Hematopoietic multipotent progenitor cell treated with erythropoietin and hydrocortisone succinate and interleukin-3 and kit ligand, for 4 days (in vitro differentiated cells): ENCODE measurements around the gene CREB3L2.
A peak's percentile ranks its signal among the peaks of the same experiment; 100 is the strongest.

Experiments
- DNase-seq: peaks from one replicate; pipeline ENCODE4 v3.0.0-alpha.2; 2015

The CREB3L2 gene

DNA sequence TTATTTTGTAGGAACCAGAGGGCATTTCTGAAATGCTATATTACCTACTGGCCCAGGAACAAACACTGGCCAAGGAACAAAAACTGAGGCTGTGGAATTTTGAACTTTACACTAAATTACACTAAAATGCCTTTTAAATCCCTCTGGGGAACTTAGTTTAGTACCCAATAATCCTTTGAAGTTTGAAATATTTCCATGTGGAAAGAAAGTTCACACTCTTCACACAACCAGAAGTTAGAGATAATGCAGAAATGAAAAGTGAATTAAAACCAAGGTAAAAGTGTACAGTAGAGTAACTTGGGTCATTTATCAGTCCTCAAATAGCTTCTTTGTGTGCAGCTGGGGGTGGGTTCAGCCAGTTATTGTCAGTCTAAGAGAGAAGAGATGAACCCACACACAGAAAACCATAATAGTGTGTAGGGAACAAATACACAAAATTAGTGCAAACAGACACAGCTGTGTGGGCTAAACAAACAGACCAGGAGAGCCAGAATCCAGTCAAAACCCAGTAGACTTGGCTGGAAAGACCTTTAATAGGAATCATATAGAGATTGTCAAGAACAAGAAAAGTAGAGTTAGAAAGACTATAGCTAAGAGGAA lies 108.6 kb downstream of the CREB3L2 start:
- DNase-seq: no peak

DNA sequence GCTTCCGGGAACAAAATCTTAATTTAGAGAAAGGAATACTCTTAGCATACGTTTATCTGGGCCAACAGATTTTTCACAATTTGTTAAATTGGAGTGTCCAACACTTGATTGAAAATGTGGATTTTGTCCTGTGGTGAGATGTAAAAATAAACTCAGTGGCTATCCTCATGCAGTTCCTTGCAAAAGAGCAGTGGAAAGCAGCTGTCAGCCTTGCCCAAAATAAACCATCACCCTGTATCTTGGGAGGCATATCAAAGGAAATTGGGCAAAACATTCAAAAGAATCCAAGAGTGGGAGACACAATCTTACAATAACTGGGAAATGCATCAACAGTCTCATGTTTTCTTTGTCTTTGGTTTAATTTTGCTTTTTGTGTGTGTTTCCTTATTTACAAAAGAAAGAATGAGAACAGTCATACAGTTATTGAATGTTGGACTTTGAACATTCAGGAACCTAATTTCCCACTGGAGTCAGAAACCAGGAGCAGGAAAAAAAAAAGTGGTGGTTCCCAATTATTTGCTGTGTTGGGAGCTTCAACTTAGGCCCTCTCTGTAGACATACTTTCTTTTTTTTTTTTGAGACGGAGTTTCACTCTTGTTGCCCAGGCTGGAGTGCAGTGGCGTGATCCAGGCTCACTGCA lies 110.8 kb downstream of the CREB3L2 start:
- DNase-seq: no peak

DNA sequence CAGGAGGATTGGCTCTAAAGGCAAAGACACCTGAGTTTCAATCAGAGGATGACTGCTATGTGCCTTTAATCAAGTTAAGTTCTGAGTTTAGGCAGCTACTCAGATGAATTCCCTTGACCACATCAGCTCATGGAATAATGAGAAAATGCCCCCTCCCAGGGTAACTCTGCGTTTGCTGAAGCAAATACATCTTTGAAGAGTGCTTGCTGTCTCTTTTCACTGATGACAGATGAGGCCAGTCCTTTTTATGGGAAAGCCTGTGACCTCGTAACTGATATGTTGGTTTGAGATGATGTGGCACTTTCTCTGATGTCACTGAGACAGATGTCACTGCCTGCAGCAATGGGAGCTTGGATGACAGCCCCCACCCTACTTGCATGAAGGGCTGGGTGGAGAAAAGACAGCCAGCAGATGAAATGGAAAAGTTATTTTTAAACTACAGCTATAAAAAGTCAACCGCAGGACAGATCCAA lies 111.4 kb downstream of the CREB3L2 start:
- no peak for DNase-seq

DNA sequence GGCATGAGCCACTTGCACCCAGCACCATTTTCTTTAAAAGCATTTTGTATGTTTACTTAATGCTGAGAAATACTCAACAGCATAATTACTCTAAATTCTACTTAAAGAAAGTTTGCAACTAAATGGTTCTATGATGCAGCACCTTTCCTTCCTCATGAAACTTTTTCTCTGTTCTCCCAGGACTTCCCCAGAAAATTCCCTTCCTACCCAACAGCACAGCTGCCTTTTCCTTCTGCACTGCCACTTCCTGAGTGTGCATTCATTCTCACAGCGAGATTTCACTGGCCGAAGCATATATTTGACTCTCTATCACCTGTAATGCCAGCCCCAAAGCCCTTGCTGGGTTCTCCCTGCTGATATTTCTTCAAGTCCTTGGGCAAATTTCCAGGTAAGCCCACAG lies 113.6 kb downstream of the CREB3L2 start:
- no peak for DNase-seq

DNA sequence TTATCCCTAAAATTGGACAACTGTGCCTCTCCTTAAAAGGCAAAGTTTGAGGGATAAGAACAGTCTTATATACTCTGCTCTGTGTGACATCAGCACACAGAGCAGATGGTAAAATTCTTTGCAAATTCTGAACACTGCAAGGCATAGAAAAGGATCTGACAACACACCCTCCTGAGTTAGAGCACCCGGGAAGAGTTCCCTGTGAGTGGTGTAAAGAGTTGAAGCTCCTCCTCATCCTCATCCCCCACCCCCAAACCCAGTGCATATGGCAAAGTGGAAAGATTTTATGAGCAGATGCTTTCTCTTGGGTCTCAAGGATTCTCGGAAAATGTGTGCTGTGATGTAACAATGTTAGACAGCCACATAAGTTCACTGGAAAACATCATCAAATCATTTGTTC lies 115.1 kb downstream of the CREB3L2 start:
- DNase-seq: no peak

DNA sequence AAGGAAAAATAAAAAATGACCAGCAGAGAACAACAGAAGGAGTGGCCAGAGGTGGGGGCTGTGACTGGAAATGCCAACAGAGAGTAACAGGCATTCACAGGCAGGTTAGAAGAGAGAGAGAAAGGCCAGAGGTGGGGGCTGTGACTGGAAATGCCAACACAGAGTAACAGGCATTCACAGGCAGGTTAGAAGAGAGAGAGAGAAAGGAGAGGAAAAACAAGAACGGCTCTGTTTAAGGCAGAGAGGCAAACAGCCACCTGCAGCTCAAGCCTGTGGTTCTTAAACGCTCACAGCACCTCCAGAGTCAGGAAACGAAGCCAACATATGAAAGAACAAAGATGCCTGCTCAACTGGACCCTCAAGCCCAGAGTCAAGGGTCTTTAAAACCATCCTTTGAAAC lies 115.6 kb downstream of the CREB3L2 start:
- DNase-seq: no peak

DNA sequence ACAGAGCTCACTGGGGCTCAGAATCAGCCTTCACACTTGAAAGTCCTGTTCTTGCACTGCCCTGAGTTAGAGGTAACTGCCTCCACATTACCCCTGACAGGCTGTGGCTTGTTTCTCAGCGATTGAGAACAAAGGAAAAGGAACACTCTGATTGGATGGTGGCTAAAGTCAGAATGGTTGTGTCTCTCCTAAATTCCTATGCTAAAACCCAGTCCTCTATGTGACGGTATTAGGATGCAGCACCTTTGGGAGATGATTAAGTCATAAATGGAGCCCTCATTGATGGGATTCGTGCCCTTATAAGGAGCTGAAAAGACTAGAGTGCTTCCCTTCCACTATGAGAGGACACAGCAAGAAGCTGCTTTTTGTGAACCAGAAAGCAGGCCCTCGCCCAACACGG lies 116.2 kb downstream of the CREB3L2 start:
- DNase-seq: no peak

DNA sequence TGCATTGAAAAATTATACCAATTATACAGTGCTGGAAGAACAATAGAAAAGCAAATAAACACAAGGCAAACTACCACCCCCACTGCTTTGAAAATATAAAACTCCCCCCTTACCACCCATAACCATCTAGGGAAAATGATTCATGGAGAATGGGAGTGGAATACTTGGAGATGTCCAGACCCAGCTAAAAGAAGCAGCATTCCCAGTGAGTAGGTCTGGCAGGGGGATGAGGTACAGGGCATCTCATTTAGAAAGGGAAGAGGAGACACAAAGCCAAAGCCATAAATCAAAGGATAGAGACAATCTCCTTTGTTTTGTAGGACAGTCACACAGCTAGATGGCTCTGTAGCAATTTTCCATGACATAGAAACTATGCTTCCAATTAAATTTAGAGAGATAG lies 119.1 kb downstream of the CREB3L2 start:
- DNase-seq: no peak

DNA sequence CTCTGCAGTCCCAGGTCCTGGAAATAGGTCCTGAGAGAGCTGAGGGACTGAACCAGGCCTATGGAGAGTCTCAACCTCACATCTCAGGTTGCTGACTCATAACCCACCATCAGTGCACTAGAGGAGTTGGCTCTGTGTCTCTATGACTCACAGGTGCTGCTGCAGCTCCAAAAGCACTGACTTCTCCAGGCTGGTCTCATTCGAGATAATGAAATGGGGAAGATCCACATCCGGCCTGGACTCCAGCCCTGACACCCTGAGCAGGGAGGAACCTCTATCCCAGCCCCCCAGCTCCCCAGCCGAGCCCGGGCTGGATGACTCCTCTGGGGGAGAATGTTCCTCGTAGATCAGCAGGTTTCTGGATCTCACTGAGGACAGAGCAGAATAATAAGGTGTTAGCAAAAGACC lies 119.6 kb downstream of the CREB3L2 start:
- no peak for DNase-seq

DNA sequence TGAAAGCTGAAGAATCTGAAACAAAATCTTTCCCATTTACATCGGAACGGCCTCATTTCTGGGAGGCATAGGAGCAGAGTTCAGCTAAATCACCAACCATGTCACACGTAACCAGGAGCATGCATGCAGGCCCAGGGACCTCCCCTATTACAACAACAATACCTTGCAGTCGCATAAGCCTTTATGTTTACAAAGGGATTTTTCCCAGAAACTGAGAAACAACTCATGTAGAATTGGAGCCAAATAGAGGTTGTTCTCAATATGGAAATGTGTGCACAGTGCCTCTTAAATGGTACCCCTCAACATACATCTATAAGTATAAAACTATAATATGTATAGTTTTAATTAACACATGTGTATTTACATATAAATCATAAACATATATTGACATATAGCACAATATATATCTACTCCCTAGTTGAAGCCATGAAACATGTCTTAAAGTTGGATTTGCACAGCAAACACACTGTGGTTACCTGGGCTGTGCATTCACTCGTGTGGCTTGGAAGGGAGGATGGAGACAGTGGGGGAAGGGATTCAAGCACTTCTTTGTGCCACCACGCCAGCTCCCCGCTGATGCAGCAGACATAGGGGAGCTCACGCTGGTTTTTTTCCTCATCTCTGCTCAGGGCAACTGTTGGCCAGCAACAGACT lies 120.2 kb downstream of the CREB3L2 start:
- DNase-seq: no peak

DNA sequence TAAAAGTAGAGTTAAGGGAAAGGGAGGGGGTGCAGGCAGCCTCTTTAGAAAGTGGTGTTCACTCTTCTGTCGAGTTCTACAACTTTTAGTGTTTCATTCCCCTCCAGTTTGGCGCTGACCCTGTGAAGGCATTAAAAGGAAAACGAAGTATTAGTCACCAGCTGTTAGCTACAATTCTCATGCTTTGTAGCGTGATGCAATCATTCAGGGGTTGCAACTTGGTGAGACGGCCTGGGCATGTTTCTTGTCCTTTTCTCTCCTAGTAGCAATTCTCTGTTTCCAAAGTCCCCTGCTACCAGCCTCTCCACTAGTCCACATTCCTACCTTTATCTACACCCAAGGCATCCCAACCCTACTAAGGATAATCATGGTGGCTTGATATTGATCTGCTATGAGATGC lies 121.5 kb downstream of the CREB3L2 start:
- DNase-seq: no peak

DNA sequence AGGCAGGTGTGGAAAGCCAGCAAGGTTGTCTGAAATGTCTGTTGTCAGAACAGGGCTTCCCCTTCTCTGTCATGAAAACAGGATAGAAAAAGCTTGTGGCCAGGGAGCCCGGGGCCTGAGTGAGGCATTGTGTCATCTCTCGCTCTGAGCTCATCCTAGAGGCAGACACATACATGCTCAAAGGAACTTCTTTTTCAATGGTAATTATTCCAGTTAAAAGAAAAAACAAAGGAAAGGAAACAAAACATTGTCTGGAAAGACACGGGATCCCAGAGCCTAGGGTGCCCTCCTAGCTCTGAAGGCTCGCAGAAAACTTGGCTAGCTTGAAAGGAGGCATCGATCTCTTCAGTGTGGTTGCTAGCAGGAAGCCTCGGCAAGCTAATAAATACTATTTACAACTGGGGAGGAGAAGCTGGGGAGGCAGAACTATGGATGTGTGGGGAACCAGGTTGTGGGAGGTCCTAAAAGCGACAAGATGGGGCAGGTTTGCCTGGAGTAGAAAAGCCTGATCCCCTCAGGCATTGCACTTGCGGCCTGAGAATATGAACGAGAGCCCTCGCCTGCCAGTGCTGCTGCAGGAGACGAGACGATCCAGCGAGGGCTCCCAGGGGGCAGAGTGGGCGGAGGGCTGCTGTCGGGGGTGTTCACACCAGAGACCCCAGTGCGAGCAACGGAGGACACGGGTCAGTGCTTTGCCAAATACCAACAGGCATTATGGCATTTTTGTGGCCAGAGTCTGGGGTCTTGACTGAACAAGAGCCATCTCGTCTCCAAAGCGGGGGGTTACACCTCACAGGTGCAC lies 122.3 kb downstream of the CREB3L2 start:
- DNase-seq: no peak

DNA sequence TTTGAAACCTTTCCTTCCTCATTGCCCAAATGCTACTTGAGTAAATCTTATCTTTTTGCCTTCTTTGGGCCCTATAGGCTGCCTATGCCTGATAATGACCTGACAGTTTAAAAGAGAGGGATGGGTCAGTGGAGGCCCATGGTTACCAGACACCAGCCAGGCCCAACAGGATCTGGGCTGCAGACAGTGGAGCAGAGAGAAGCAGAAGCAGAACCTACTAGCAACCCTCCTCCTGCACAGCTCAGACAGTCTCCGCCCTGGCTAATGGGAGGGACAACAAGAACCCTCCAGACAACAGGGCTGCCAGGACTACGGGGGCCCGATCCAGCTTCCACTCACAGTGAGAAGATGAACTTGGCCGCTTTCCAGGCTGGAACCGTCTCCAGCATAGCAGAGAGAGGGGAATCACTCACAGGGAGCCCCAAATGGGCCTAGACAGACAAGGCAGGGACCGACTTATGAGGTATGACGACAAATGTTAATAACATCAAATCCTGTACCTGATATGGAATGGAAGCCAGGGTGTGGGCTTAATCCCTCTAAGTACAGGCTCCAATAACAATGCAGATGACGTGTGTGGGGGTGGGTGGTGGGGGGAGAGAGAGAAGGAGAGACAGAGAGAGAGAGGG lies 123.4 kb downstream of the CREB3L2 start:
- peak; percentile 67 for DNase-seq

DNA sequence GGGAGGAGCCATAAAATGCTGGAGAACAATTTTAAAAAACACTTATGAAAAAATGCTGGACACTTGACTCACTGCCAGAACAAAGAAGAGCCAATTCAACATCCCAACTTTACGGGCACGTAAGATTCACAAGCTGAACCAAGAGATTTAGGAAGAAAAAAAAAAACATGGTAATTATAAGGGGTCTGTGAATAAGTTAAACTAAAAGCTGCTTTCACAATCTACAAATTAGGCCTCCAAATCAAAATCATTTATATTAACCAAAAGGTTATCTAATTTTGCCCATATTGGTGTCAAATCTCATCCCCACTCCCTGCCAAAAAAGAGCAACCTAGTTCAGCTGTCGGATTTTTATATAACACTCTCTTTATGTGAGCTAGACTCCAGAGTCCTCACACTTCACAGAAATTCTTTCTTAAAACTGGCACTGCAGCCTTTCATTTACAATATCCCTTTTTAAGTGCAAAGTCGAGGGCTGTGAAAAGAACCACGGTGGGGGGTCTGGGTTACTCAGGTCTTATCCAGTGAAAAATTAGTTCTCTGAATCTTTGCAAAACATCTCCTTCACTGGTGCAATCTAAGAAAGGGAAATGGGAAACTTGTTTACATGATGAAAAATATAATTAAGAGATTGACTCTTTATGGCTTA lies 124.7 kb downstream of the CREB3L2 start:
- DNase-seq: no peak

DNA sequence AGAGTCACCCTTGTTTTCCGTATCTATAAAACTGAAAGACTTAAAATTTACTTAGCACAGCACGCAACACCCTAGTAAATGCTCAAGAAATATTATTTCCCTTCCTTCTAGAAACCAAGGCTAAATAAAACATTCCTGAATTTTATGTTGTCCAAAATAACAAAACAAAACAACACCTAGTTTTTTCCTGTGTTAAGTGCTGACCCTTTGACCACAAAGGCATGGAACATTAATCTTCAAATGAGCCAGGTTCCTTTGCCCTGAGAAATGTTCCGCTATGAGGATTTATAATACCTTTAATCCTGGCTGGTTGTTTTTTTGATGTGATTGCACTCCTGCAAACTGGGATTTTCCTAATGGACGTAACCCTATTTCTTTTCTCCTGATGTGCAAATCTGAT lies 126.1 kb downstream of the CREB3L2 start:
- DNase-seq: no peak

DNA sequence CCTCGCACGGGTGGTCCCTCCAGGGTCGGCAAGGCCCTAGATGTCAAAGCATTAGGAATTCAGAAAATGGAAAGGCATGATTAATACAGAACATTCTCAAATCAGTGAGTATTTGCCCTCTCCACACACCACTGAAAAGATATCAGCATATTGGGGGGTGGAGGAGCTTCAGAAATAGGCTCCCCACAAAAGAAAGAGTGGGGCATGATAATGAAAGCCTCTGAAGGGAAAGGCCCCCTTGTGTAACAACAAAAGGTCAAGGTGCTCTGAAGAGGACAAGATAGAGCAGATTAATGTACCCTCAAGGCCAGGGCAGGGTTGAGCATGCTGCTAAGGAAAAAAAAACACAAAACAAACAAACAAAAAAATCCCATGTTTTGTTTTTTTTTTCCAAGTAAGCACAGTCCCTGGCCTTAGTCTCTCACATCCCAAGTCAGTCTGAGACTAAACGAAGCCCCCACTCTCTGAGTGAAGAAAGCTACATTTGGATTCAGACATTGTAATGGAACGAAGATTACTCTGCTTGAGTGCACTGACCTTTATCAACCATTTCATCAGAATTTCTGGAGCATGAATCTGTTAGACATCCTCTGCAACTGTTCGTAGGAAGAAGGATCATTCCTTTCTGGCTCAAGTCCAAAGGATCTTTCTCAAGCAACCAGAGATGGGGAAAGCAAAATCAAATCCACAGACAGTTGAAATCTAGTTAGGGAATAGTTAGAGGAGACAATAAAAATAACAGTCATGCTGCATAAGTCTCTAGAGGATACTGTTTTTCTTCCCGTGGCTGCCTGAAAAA lies 127.7 kb downstream of the CREB3L2 start:
- DNase-seq: no peak

DNA sequence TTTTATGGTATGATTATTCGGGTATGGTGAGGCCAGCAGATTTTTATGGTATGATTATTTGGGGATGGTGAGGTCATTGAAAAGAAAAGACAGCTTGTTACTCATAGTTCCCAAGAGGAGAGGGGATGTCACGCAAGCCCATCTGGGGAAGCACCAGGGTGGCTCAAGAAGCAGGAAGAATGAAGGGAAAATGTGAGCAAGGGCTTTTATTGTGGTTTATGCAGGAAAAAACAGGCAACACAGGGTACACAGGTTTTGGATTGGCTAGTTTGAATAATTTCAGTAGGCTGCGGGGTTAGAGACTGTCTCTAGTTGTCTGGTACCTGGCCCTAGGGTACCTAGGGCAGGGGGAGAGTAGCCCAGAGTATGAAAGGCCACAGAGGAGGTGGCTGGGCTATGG lies 128.4 kb downstream of the CREB3L2 start:
- no peak for DNase-seq

DNA sequence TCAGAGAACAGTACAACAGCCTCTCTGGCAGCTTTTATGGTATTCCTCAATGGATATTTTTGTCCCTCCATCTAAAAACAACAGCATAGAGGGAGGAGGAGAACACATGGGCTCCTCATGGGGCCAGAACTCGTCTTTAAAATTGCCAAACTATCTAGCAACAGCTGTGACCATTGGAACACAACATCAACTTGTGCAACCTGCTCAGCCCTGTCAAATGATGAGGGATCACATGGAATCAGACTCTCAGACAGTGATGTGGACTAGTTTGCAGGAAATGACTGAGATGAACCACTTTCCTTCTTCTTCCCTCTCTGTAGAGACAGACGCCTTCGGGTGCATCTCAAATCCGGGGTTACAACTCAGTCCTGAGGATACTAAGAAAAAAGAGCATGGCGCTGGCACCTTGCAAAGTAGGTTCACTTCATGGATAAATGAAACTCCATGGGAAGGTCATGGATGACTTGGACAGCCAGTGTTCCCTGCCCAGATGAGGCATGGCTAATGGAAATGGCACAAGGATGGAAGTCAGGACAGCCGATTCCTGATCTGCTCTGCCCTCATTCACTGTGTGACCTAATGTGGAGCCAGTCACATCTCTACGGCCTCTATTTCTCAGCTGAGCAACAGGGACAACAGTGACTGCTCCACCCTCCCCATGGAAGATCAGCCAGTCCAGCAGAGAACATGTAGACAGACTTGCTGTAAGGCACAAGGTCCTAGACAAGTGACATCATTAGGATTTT lies 130.5 kb downstream of the CREB3L2 start:
- no peak for DNase-seq

DNA sequence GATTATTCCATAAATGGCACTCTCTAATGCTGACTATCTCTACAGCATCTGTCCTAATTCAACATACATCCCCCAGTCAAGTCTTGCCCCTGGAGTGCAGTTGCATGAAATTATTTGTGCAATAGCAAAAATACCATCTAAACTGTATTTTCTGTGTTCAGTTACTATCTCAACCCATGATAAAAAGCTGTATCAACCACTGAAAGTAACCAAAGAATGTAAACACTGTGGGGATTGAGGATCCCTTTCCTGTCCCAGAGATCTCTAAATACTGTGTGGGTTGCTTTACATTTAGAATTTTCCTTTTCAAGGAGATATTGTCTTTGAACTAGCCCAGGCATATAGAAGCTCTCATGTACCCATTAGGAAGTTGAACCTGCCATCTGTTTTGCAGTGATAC lies 131.2 kb downstream of the CREB3L2 start:
- DNase-seq: no peak

DNA sequence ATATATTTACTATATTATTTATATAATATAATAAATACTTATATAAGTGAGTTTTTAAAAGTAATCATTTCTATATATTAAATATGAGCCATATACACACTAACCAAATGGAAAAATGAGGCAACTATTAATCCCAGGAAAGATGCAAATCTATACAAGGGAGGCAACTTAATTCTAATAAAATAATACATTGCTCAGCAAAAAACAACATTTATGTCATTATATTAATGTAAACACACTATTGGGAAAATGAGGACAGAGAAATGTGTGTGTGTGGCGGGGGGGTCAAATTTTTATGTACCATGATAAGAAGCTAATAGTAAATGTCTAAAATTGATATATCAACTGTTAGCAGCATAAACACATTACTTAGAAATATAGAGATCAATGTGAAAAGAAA lies 131.8 kb downstream of the CREB3L2 start:
- no peak for DNase-seq

DNA sequence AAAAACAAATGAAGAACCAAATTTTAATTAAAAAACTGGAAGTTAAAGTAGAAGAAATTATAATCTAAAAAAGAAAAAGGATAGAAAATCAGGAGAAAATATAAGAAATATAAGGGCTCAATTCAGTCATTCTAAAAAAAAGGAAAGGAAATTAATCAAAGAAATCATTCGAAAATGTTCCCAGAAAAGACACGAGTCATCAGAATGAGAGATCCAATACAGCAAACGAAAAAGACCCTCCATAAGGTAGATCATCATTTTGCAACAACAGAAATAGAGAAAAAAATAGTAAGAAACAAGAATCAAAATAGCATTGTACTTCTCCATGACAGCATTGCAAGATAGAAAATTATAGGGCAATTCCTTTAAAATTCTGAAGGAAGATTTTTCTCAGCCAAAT lies 132.6 kb downstream of the CREB3L2 start:
- no peak for DNase-seq
